GM06990 (cell line): ENCODE results near the gene EIF2B1.

Experiments
- DNase-seq: peaks from one replicate; pipeline ENCODE4 v3.0.0-alpha.2; 2011; ENCODE audit not compliant: insufficient read length; ENCODE audit errors: extremely low read depth
- H3K27me3 ChIP-seq: replicated peaks from 2 replicates; pipeline ENCODE4 v1.6.0; 2011; ENCODE audit warnings: low read length; ENCODE audit not compliant: control insufficient read depth, insufficient read depth
- H3K36me3 ChIP-seq: 2 replicates; pipeline ENCODE4 v1.5.1; 2011; ENCODE audit warnings: low read length; ENCODE audit not compliant: control insufficient read depth, insufficient read depth
- H3K4me3 ChIP-seq: replicated peaks from 2 replicates; pipeline ENCODE4 v1.5.1; 2011; ENCODE audit warnings: low read depth, mild to moderate bottlenecking, control low read depth, low read length
- TF ChIP-seq, protein P1 (sequence below): IDR thresholded peaks from 2 replicates; pipeline ENCODE4 v1.5.1; 2011; ENCODE audit warnings: low read length, control low read depth, mild to moderate bottlenecking, inconsistent platforms; ENCODE audit not compliant: insufficient read depth, poor library complexity, severe bottlenecking

The EIF2B1 gene

DNA sequence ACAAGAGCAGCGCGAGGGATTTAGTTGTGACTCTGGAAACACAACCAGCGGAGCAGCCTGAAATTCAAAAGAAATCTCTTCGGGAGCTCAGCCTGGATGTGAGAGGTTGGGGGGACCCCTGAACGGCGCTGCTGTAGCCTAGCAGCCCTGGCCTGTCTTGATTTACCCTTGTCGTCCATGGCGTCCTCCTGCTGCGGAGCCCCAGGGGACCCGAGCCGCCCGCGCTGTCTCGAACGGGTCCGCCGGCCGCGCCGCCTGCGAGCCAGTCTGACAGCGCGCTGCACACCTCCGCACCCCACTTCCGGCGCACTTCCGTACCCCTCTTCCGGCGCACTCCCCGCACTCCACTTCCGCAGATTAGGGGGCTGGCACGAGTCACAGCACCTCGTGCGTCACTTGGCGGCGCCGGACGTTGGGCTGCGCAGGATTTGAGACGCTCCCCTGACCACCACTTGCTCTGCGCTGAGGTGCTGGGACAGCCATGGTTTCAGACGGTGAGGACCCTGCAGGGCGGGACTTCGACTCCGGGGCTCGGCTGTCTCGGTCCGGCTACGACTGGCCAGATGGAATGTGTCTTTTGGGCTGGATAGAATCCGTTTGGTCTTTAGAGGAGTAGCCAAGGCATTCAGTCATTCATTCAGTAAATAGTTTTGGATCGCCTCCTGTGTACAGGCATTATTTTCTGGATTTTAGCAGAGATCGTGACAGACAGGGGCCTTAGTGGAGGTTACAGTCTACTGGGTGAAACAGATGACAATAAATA is at the start of gene EIF2B1, which contains the start of gene GTF2H3:
EIF2B1 (minus strand) TSS at position 308 of the 763 bp plus-strand sequence; CDS start at position 179, 129 bp downstream.
GTF2H3 (plus strand) TSS at position 451 of the 763 bp plus-strand sequence; CDS start at position 482, 31 bp downstream.
- DNase-seq: peak; percentile 97
- Histone ChIP-seq H3K27me3 (no peaks in the 10 kb centered on the region), H3K36me3 (peaks cover 16% of the 10 kb centered on the region), H3K4me3 (peak within 1 kb of the TSS; percentile 99)
- TF ChIP-seq, protein P1, sequence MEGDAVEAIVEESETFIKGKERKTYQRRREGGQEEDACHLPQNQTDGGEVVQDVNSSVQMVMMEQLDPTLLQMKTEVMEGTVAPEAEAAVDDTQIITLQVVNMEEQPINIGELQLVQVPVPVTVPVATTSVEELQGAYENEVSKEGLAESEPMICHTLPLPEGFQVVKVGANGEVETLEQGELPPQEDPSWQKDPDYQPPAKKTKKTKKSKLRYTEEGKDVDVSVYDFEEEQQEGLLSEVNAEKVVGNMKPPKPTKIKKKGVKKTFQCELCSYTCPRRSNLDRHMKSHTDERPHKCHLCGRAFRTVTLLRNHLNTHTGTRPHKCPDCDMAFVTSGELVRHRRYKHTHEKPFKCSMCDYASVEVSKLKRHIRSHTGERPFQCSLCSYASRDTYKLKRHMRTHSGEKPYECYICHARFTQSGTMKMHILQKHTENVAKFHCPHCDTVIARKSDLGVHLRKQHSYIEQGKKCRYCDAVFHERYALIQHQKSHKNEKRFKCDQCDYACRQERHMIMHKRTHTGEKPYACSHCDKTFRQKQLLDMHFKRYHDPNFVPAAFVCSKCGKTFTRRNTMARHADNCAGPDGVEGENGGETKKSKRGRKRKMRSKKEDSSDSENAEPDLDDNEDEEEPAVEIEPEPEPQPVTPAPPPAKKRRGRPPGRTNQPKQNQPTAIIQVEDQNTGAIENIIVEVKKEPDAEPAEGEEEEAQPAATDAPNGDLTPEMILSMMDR: no peak

- TF ChIP-seq, protein P1: no peak
- H3K4me3 ChIP-seq: no peak overlapping the region
- peak; percentile 38 for DNase-seq
- no peaks in the 10 kb centered on the region; the same call in 1 of the 2 replicates for H3K36me3 ChIP-seq
- no peaks in the 10 kb centered on the region for H3K27me3 ChIP-seq
Measured at GRCh38 chr12:123681605-123682004, 48.1 kb upstream of the EIF2B1 start.

- no peaks in the 10 kb centered on the region; the same call in 1 of the 2 replicates for H3K36me3 ChIP-seq
- no peak overlapping the region for H3K4me3 ChIP-seq
- DNase-seq: no peak
- TF ChIP-seq, protein P1: no peak
- H3K27me3 ChIP-seq: no peaks in the 10 kb centered on the region
Measured at GRCh38 chr12:123678981-123679380, 45.5 kb upstream of the EIF2B1 start.

GRCh38 chr12:123676616-123677320 is 43.3 kb upstream of the EIF2B1 start:
- no peaks in the 10 kb centered on the region for H3K27me3 ChIP-seq
- no peaks in the 10 kb centered on the region; the same call in 1 of the 2 replicates for H3K36me3 ChIP-seq
- TF ChIP-seq, protein P1: no peak

GRCh38 chr12:123675436-123675835 is 42.0 kb upstream of the EIF2B1 start:
- Histone ChIP-seq H3K4me3 (no peak overlapping the region), H3K27me3 (no peaks in the 10 kb centered on the region), H3K36me3 (no peaks in the 10 kb centered on the region; the same call in 1 of the 2 replicates)
- TF ChIP-seq, protein P1: no peak
- DNase-seq: no peak

More at GRCh38 chr12:123676616-123677320, 43.3 kb upstream of the EIF2B1 start:
- no peak for DNase-seq
- no peak overlapping the region for H3K4me3 ChIP-seq
